C4-2B (cell line): Measurements from ENCODE around the gene CEACAM8.

Experiments used
- CTCF ChIP-seq: fragments of 450-650 bp; conservative IDR thresholded peaks from 2 replicates; pipeline ENCODE4 v1.5.1; 2017; ENCODE audit warnings: mild to moderate bottlenecking
- ZFX ChIP-seq: fragments of 450-650 bp; IDR thresholded peaks from 2 replicates; pipeline ENCODE4 v1.6.1; 2017

- no peak for TF ChIP-seq CTCF
- no peak for TF ChIP-seq ZFX
Observed at GRCh38 chr19:42554046-42554575, 40.6 kb downstream of the CEACAM8 start.
